Stimulated activated CD4-positive, alpha-beta T cell treated with anti-CD3 and anti-CD28 coated beads, TNF-alpha, amount 100 ng/mL, for 1 hour (primary cell): ENCODE data around the gene KCNMA1.

Experiments
- DNase-seq, 3 donors: peaks; one replicate each; pipeline ENCODE4 v3.0.0-alpha.2; 2020; ENCODE audit warnings: low read depth in 3 of 3, low spot score in 1 of 3

KCNMA1 gene

GRCh38 chr10:77561991-77562390 is 75.6 kb downstream of the KCNMA1 start:
- DNase-seq = no peak

DNA sequence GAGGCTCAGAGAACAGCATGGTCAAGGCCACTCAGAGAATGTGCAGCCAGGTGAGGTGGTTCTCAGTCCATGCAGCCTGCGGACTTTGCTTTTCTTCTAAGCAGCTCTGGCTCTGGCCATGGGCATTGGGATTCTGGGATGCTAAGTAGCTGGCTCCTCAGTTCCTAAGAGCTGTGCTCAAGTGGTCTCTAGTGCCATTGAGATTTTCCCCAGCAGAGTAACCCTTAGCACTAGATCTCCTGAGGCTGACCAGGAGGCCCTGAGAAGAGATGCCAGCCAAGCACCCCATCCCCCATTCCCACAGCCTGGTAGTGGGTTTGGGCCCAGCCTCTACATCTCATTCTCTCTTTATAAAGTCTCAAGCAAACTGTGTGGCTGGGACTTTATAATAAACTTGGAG is 77.1 kb downstream of the KCNMA1 start:
- DNase-seq = no peak

DNA sequence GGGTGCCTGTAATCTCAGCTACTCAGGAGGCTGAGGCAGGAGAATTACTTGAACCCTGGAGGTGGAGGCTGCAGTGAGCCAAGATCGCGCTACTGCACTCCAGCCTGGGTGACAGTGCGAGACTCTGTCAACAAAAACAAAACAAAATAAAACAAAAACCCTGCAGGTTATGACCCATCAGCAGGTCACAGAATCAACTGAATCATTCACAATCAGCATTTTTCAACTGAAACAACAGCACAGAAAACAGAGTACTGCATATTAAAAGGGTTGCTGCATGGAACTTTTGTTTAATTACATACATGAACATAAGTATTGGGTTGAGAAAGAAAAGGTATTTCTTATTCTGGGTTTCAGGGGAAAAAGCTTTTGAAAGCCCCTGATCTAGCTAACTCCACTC is 77.6 kb downstream of the KCNMA1 start:
- no peak for DNase-seq

DNA sequence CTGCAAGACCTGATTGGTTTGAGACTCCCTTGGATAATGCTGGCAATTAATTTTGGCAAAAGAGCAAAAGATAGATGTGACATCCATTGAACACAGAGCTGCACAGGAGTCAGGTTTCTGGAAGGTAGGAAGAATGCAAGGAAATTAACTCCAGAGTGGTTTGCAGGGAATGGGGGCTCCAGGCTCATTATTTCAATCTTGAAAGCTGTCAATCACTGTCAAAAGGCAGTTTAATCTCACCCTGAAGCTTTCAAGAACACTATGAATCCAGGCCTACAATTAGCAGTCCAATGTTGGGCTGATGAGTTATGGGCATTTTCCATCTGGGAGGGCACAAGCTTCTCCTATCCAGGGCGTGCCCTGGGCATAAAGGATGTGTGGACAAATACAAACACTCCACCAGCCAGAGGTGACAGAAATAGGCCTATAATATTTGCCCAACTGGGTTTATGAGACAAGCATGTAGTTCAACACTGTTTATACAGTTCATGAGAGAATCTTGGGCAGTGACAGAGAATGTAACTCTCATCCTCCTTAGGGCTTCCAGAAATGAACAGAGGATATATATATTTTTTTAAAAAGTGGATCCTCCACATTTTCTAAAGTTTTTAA is 80.5 kb downstream of the KCNMA1 start:
- no peak for DNase-seq

DNA sequence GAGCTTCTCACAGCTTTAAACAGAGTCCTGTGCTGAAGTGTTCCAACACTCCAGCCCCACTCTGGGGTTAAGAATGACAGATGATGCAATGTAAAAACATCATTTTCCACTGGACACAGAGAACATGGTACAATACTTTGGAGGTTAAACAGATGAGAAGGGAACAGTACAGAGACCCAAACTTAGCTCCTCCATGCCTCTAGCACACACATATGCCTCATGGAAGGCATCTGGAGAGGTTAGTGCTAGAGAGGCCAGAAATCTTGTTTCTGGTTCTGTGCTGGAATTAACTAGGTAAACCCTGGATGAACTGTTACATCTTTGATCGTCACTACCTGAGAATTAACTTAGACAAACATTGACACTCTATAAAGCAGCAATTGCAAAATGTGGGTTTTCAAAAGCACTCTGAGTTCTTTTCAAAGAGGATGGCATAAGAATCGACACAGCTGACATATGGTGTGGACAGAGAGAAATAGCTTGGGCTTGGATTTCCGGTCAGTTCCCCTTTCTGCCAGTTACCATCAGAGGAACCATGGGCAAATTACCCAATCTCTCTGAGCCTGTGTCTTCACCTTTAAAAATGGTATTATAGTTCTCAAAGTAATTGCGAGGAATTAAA is 81.9 kb downstream of the KCNMA1 start:
- no peak for DNase-seq

- DNase-seq = no peak
These were observed 82.6 kb downstream of the KCNMA1 start for GRCh38 chr10:77554996-77555397.

GRCh38 chr10:77553966-77554365 is 83.6 kb downstream of the KCNMA1 start:
- no peak for DNase-seq

GRCh38 chr10:77553311-77553710 is 84.3 kb downstream of the KCNMA1 start:
- DNase-seq = no peak

- no peak for DNase-seq
These were observed 85.4 kb downstream of the KCNMA1 start for GRCh38 chr10:77552252-77552651.

DNA sequence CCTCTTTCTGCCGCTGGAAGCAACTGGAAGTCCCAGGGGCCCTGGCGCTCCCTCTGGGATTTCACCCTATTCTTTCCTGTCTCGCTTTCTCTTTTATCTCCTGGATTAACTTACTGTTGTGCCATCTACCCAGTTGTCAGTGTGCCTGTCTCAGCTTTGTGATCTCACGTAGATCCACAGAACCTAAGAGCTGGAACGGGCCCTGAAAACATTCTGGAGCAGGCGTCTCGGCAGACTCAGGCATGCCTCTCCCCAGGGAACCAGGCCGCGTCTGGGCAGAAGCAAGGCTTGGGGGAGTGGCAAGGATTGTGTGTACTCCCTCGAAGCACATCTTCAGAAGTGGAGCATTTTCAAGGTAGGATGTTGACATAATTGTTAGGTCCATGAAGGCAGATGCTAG is 87.2 kb downstream of the KCNMA1 start:
- DNase-seq = no peak

- DNase-seq = no peak
These were observed 88.9 kb downstream of the KCNMA1 start for GRCh38 chr10:77548671-77549070.

- no peak for DNase-seq
These were observed 89.5 kb downstream of the KCNMA1 start for GRCh38 chr10:77548157-77548556.

DNA sequence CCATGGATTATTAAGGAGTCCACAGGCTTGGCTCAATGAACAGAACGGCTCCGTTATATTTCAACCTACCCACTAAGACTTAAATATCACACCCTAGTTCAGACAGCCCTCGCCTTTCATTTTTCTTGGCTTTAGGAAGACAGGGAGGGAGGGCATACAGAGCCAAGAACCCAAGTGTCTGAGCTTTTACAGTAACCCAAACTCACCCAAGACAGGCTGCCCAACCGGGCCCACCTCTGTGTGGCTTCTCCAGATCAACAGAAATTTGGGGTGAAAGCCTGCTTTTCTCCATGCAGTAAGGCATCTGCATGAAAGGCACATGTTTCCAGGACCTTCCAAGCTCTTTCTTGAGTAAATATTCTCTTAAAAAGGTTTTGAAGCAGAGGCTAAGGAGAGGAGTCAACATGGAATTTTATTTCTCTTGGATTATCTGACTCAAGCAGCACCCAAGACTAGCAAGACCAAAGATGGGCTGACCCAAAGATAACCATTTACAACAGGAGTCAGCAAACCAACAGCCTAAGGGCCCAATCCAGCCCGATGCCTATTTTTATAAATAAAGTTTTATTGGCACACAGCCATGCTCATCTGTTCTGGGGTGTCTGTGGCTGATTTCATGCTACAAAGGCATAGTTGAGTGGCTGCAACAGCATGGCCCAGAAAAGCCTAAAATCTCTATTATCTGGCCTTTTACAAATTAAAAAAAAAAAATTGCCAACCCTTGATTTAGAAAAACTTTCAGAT is 90.1 kb downstream of the KCNMA1 start:
- DNase-seq = no peak

DNA sequence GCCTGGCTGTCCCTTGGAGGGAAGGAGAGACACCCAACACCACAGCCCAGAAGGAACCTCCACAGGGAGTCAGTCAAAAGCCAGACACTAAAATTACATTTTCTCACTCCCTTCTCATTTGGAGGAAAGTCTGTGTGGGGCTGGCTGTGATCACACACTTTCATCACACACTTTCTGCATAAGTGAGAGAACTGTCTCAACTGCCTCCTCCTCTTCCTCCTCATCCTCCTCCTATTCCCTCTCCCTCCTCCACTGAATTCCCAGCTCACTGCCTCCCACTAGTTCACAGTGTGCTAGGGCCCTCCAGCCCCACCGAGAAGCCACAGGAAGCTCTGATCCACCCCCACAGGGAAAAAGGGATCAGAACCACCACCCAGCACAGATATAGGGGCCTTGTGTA is 91.6 kb downstream of the KCNMA1 start:
- no peak for DNase-seq

GRCh38 chr10:77545585-77545984 is 92.0 kb downstream of the KCNMA1 start:
- DNase-seq = no peak

DNA sequence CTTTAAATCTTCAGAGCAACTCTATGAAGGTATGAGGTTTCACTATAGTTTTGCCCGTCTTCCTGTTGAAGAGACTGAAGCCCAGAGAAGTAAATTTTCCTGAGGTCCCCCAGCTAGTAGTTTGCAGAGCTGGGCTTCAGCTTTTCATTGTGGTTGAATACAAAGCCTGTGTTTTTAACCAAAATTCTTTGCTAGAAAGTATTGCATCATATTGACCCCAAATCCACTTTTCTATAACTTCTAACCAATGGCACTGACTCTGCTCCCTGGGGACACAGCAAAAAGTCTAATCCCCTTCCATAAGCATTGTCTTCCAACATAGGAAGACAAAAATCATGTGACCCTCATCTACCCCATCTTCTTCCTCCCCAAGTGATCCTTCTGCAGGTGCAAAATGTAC is 93.0 kb downstream of the KCNMA1 start:
- DNase-seq = no peak

DNA sequence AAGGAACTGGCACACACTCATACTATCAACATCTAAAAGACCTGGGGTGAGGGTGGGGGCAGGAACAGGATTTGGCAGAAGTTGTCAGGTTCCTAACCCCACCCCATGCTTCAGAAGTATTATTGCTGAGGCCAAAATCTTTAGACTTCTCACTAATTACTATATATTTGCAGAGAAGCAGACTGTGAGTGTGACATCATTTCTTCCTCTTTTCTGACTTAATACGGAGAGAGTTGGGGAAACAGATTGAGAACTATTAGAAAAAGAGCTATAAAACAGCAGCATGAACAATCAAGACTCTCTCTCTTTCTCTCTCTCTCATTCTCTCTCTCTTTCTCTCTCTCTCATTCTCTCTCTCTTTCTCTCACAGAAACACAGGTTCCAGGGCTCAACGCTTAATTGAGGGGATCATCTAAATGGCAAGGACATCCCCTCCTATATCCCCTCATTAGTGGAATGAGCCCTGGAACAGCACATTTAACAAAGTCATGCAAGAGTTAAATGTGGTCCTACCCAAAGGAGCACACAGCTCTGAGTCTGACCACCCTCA is 94.8 kb downstream of the KCNMA1 start:
- DNase-seq = no peak

- DNase-seq = no peak
These were observed 95.7 kb downstream of the KCNMA1 start for GRCh38 chr10:77541944-77542343.

GRCh38 chr10:77541247-77541646 is 96.4 kb downstream of the KCNMA1 start:
- DNase-seq = no peak

- DNase-seq = no peak
These were observed 98.3 kb downstream of the KCNMA1 start for GRCh38 chr10:77539147-77539935.

DNA sequence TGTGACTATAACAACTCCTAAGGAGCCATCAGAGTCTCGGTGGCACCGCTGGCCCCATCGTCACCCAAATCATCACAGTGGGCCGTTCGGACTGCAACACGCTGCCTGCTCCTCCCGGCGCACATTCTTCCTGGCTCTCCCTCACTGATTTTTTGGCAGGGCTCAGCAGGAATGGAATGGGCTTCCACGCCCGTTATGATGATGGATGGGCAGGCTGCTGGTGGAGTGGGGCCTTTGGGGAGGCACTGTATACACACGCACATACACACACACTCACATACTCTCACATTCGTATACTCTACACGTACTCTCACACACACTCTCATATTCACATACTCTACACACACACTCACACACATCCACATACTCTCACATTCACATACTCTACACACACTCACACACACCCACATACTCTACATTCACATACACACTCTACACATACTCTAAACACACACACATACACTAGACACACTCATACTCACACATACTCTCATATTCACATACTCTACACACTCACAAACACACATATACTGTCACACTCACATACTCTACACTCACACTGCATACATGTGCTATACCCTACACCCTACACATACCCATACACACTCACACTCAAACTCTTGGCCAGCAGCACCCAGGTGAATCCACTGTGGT is 99.8 kb downstream of the KCNMA1 start:
- DNase-seq = no peak
